ENCODE measurements around the gene NAALADL2. TPM values are rescaled to one million over a fixed set of nuclear protein-coding genes. Genes with fewer than 3 reads are reported as not detected.
"Not testable (repeated sequence)": the region's sequence is repeated elsewhere in the genome, so short reads cannot be mapped to it uniquely, and the experiment has no call there.

Gene NAALADL2
- total RNA-seq, 1 donor = 1.3 TPM

DNA sequence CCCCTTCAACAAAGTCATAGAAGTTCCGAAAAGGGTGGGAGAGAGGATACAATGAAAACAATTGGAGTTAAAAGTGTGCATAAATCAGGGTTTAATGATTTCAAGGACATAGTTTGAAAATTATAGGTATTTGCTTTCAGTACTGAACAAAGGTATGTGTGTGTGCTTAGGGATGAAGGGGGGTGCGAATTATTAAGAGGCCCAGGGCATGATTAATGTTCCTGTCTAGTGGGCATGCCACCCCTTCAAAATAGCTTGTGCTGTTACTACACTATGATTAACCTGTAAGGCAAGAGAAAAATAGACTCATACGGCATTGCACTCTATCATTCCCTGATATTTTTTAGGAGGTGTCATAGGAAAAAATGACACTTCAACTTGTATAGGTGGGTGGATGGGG lies 731.6 kb downstream of the NAALADL2 start:
- Histone ChIP-seq H3K4me3 (ENCODE audit: low read length) (no peak overlapping the region), H3K27me3 (ENCODE audit: insufficient read depth, low read length) (no peaks in the 10 kb centered on the region), H3K9me3 (ENCODE audit: low read depth, low read length) (no peaks in the 10 kb centered on the region), H3K4me1 (ENCODE audit: insufficient read depth, low read length) (no peaks in the 10 kb centered on the region)

DNA sequence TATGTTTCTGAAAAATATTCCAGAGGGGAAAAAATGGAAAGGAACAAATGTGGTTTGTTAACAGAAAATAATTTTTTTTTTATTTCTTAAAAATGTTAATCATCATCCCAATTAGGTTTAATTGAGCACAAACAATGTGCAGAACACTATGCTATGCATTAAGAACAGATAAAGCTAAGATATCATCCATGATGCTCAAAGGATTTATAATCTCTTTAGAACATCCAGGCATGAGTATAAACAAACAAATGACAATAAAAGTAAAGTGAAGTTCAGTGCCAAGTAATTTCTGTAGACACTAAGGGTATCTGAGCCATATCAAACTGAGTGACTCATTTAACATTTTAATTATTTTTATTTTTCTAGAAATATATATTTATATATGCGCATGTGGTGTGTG lies 732.2 kb downstream of the NAALADL2 start:
- Histone ChIP-seq H3K4me3 (ENCODE audit: low read length) (no peak overlapping the region), H3K9me3 (ENCODE audit: low read depth, low read length) (no peaks in the 10 kb centered on the region), H3K27me3 (ENCODE audit: insufficient read depth, low read length) (no peaks in the 10 kb centered on the region), H3K4me1 (ENCODE audit: insufficient read depth, low read length) (no peaks in the 10 kb centered on the region)

DNA sequence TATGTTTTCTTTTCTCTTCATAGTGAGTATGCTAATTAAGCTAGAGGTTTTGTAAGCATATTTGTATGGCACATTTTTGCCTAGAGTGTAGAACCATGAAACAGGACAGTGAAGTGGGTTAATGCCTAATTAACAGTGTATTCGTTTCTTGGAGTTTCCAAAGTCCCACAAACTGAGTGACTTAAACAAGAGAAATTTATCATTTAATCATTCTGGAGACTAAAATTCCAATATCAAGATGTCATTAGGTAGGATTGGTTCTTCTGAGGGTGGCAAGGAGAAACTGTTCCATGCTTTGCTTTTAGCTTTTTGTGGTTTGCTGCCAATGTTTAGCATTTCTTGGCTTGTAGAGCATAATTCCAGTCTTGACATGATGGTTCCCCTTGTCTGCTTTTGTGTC lies 734.2 kb downstream of the NAALADL2 start:
- H3K9me3 ChIP-seq (ENCODE audit: low read depth, low read length) = no peaks in the 10 kb centered on the region
- no peaks in the 10 kb centered on the region for H3K27me3 ChIP-seq (ENCODE audit: insufficient read depth, low read length)
- H3K4me3 ChIP-seq (ENCODE audit: low read length) = no peak overlapping the region
- no peaks in the 10 kb centered on the region for H3K4me1 ChIP-seq (ENCODE audit: insufficient read depth, low read length)

DNA sequence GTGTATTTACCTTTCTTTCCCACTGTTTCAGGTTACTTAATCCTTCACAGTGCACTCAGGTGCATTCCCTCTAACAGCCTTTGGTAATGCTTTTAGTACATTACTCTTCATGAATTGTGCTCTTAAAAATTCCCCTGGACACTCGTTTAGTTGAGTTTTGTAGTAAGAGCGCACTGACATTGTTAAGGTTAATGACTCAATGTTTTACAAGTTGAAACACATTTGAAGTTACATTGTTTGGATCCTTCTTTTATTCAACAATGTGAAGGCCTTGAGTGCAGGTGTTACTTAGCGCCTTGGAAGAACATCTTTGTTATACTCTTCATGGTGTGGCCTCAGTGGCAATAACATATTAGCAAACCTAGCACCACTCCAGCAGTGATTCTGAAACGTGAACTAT lies 739.6 kb downstream of the NAALADL2 start:
- no peak overlapping the region for H3K4me3 ChIP-seq (ENCODE audit: low read length)
- no peaks in the 10 kb centered on the region for H3K27me3 ChIP-seq (ENCODE audit: insufficient read depth, low read length)
- H3K4me1 ChIP-seq (ENCODE audit: insufficient read depth, low read length) = no peaks in the 10 kb centered on the region
- peaks cover 6% of the 10 kb centered on the region for H3K9me3 ChIP-seq (ENCODE audit: low read depth, low read length)

DNA sequence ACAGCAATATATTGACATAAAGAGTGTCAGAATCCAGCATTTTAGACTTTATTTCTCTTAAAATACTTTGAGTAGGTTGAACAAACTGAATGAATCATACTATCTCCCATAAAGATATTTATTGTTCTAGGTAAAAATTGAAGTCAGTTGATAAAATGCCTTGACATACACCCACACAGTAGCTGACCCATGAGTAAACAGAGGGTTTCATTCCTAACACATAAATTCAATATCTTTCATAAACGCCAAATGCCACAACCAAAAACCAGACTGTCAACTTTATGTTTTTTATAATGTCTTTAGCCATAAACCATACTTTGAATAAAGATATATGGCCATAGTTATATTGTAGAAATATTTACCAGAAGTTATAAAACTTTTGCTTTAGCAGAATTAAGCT lies 742.4 kb downstream of the NAALADL2 start:
- H3K27me3 ChIP-seq (ENCODE audit: insufficient read depth, low read length) = no peaks in the 10 kb centered on the region
- peaks cover 6% of the 10 kb centered on the region for H3K9me3 ChIP-seq (ENCODE audit: low read depth, low read length)
- H3K4me1 ChIP-seq (ENCODE audit: insufficient read depth, low read length) = no peaks in the 10 kb centered on the region
- no peak overlapping the region for H3K4me3 ChIP-seq (ENCODE audit: low read length)

DNA sequence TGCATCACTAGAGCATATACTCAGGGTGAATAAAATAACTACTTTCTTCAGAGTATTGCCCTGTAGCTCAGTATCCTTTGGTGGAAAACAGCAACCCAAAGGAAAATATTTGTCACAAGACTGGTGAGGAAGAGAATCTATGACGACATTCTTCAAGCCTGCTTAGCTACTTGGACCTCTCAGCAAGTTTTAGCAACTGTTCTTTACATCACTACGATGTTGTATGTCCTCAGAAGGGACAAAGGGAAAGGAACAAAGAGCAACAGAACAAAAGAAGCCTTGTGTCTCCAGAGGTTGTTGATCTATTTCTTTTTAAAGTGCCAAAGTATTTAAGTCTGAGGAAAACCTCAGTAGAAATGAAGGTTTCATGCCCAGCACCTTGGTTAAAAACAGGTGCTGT lies 746.7 kb downstream of the NAALADL2 start:
- H3K27me3 ChIP-seq (ENCODE audit: insufficient read depth, low read length) = no peaks in the 10 kb centered on the region

DNA sequence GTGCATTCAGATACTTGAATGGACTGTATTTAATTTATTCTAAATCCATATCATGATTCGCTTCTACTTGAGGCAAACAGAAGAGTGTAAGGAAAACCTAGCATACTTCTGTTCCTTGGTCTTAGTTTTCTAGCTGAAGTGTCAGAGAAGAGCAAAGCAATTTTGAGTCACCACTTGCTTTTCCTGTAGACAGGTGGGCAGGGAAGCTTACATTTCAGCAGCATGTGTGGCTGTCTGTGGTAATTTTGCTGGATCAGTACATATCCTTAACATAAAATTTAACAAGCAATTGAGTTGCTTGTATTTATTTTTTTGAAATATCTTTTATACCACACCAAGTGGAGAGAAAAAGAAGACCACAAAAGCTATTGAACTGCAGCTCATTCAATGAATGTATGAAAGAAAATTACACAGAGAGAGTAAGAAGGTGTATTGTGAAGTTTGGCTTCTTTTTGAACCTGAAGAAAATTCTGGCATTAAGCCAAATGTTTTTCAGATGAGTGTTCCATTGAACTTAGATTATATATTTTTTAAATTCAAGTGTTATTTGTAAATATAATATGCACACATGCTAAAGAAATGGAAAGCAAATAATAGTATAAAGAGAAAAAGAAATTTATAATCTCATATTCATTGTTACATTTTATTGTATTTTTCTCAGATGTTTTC lies 747.6 kb downstream of the NAALADL2 start:
- no peaks in the 10 kb centered on the region for H3K27me3 ChIP-seq (ENCODE audit: insufficient read depth, low read length)
- no peaks in the 10 kb centered on the region for H3K4me1 ChIP-seq (ENCODE audit: insufficient read depth, low read length)
- no peak overlapping the region for H3K4me3 ChIP-seq (ENCODE audit: low read length)
- H3K9me3 ChIP-seq (ENCODE audit: low read depth, low read length) = no peaks in the 10 kb centered on the region

More for the DNA sequence above, 746.7 kb downstream of the NAALADL2 start:
- H3K4me3 ChIP-seq (ENCODE audit: low read length) = no peak overlapping the region
- H3K4me1 ChIP-seq (ENCODE audit: insufficient read depth, low read length) = no peaks in the 10 kb centered on the region
- no peaks in the 10 kb centered on the region for H3K9me3 ChIP-seq (ENCODE audit: low read depth, low read length)

DNA sequence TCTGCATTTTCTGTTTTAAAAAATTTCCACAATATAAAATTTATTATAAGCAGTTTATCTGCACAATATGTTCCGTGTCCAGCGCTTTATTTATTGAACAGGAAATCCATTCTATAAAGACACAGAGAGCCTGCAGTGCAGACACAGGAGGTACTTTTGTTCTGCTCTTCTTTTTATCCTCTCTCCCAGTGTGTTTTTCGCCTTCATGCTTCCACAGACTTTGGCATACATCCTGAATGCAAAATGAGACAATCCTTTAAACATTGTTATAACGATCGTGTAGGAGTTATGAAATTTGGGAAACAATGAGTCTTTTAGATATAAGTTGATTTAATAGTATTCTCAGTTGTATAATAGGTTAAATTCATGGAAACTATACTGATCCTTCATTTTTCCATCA lies 749.2 kb downstream of the NAALADL2 start:
- Histone ChIP-seq H3K4me1 (ENCODE audit: insufficient read depth, low read length) (no peaks in the 10 kb centered on the region), H3K9me3 (ENCODE audit: low read depth, low read length) (no peaks in the 10 kb centered on the region), H3K4me3 (ENCODE audit: low read length) (no peak overlapping the region), H3K27me3 (ENCODE audit: insufficient read depth, low read length) (no peaks in the 10 kb centered on the region)

DNA sequence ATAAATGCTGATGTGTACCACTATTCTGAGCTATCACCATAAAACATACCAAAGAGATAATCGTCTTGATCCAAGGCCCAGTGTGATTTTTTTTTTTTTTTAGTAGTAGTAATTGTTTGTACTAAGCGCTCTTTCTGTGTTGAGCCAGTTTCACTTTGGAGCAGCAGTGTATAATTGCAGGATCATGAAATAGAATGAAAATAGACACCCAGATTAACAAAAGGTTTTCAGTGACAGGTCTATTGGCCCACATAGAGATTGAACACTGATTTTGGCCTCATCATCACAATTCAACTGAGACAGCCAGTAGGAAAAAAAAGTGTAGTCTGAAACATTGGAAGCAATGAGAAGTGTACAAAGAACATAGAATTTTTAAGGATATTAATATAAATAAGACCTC lies 749.8 kb downstream of the NAALADL2 start:
- no peak overlapping the region for H3K4me3 ChIP-seq (ENCODE audit: low read length)

DNA sequence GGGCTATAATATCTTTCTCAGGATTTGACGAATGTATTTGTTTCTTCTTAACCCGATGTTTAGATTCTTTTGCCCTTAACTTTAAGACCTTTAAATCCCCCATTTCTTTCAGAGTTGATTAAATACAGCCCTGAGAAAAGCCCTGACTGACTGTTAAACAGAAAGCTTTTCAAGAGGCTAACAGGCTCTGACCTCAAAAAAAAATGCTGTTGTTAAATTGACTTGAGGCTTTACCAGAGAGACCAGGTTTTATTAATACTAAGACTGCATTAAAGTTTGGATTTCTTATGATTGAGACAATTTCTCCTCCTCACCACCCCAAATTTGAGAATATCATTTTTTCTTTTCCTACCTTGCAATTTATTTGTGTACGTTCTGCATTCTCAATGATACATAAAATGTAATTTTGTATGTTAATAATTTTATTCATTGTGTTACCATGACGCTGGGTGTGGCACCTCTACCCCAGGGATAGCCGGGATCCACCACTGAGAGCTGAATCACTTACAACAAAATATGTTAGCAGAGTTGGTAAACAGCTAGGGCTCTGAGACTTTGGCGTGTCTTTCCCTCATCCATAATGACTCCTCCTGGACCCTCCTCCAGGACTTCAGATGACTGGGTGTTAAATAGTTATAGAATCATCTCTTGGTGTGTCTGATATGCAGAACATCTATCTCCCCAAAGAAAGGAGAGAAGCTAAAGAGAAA lies 753.5 kb downstream of the NAALADL2 start:
- Histone ChIP-seq H3K4me1 (ENCODE audit: insufficient read depth, low read length) (no peaks in the 10 kb centered on the region), H3K9me3 (ENCODE audit: low read depth, low read length) (no peaks in the 10 kb centered on the region), H3K4me3 (ENCODE audit: low read length) (no peak overlapping the region), H3K27me3 (ENCODE audit: insufficient read depth, low read length) (no peaks in the 10 kb centered on the region)

More for the DNA sequence above, 749.8 kb downstream of the NAALADL2 start:
- Histone ChIP-seq H3K4me1 (ENCODE audit: insufficient read depth, low read length) (no peaks in the 10 kb centered on the region), H3K9me3 (ENCODE audit: low read depth, low read length) (no peaks in the 10 kb centered on the region), H3K27me3 (ENCODE audit: insufficient read depth, low read length) (no peaks in the 10 kb centered on the region)

DNA sequence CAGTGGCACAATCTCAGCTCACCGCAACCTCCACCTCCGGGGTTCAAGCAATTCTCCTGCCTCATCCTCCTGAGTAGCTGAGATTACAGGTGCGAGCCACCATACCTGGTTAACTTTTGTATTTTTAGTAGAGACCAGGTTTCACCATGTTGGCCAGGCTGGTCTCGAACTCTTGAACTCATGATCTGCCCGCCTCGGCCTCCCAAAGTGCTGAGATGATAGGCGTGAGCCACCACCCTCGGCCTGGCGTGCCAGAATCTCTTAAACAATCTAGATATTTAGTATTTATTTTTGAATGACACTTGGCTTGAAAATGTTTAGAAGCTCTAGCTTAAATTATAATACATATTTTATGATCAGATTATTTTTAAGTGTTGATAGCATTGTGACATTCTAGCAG lies 755.0 kb downstream of the NAALADL2 start:
- not testable (repeated sequence) for H3K4me1 ChIP-seq (ENCODE audit: insufficient read depth, low read length); H3K27me3 ChIP-seq (ENCODE audit: insufficient read depth, low read length); H3K9me3 ChIP-seq (ENCODE audit: low read depth, low read length)

DNA sequence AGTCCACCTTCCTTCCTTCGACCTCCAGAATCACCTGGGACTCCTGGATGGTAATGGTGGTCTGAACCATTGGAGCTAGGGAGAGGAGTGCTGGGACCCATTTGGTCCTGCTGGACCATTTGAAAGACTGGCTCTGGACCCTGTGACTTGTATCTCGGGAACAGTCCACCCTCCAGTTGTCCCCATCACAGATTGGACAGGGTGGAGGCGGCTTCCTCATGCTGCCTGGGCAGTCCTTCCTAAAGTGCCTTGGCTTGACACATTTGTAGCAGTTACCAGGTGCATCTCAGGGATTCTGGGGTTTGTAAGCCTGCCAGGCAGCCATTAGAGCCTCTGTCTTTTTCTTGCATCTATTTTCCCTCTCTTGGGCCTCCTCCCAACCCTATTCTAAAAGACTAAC lies 758.1 kb downstream of the NAALADL2 start:
- H3K4me3 ChIP-seq (ENCODE audit: low read length) = no peak overlapping the region
- no peaks in the 10 kb centered on the region for H3K27me3 ChIP-seq (ENCODE audit: insufficient read depth, low read length)
- no peaks in the 10 kb centered on the region for H3K9me3 ChIP-seq (ENCODE audit: low read depth, low read length)
- H3K4me1 ChIP-seq (ENCODE audit: insufficient read depth, low read length) = no peaks in the 10 kb centered on the region

More for the DNA sequence above, 755.0 kb downstream of the NAALADL2 start:
- not testable (repeated sequence) for H3K4me3 ChIP-seq (ENCODE audit: low read length)

DNA sequence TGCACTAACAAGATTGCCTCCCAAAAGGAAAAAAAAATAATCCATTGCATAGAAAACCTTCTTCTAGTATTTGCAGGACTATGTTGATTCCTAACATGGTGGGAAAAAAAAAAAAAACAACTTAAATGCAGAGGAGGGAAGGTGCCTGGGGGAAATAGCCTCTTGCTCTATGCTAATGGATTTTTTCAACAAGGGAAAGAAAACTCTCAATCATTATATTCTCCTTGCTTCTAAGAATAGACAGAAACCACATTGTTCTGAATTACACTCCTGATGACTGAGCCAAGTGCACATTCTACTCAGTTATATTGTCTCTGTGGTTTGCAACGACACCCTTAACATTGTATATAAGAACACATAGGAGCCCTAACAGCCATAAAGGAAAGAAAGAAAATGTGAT lies 760.2 kb downstream of the NAALADL2 start:
- no peaks in the 10 kb centered on the region for H3K9me3 ChIP-seq (ENCODE audit: low read depth, low read length)
- no peaks in the 10 kb centered on the region for H3K27me3 ChIP-seq (ENCODE audit: insufficient read depth, low read length)
- H3K4me3 ChIP-seq (ENCODE audit: low read length) = no peak overlapping the region
- H3K4me1 ChIP-seq (ENCODE audit: insufficient read depth, low read length) = no peaks in the 10 kb centered on the region

DNA sequence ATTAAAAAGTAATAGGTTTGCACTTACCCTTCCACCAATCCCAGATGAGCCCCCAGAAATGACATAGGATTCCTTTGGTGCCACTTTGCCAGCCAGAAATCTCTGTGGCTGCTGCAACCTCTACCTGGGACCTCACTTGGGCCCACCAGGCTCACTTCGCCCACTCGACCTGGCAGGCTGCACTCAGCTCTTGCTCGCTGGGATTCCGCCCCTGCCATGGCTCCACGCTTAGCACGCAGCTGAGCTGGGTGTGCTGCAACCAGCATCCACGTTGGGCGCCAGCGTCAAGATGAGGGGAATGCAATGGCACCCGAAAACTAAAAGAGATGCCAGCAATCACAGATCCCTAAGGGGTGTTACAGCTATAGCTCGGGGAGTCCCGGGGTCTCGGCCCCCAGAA lies 761.0 kb downstream of the NAALADL2 start:
- no peaks in the 10 kb centered on the region for H3K27me3 ChIP-seq (ENCODE audit: insufficient read depth, low read length)
- H3K9me3 ChIP-seq (ENCODE audit: low read depth, low read length) = no peaks in the 10 kb centered on the region
- no peaks in the 10 kb centered on the region for H3K4me1 ChIP-seq (ENCODE audit: insufficient read depth, low read length)
- no peak overlapping the region for H3K4me3 ChIP-seq (ENCODE audit: low read length)

DNA sequence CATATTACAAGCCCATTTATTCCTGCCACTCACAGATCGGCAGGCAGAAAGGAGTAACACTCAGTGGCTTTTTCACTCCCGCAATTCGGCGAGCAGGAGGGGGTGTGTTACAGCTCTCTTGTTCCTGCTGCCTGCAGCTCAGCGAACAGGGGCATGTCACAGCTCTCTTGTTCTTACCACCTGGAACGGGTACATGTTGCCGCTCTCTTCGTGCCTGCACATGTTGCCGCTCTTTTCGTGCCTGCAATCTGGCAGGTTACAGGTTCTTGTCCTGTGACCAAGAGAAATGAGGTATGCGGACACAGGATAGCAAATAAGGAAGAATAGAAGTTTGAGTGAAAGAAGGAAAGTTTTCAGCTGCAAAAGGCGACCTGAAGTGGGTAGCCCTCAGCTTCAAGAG lies 761.4 kb downstream of the NAALADL2 start:
- Histone ChIP-seq H3K4me1 (ENCODE audit: insufficient read depth, low read length) (no peaks in the 10 kb centered on the region), H3K9me3 (ENCODE audit: low read depth, low read length) (no peaks in the 10 kb centered on the region), H3K4me3 (ENCODE audit: low read length) (no peak overlapping the region), H3K27me3 (ENCODE audit: insufficient read depth, low read length) (no peaks in the 10 kb centered on the region)

DNA sequence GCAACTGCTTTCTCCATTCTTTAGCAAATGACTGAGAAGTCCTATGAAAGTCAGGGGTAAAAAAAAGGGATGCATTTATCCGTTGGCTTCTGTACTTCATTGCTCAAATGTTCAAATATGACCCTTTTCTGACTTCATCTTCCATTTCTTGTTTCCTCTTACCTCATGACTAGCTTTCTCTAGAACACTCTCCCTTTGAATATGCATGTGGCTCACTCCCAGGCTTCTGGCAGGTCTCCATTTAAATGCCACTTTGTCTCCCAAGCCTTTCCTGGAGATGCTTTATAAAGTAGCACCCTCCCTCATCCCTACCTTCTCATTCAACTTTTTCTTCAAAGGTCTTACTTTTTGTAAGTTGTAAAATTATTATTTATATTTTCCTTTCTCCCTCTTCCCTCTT lies 781.8 kb downstream of the NAALADL2 start:
- Histone ChIP-seq H3K4me1 (ENCODE audit: insufficient read depth, low read length) (no peaks in the 10 kb centered on the region), H3K4me3 (ENCODE audit: low read length) (no peak overlapping the region), H3K27me3 (ENCODE audit: insufficient read depth, low read length) (no peaks in the 10 kb centered on the region), H3K9me3 (ENCODE audit: low read depth, low read length) (no peaks in the 10 kb centered on the region)

All from mononuclear cell (primary cell).